HG03565 (cell line): Measurements from ENCODE around the gene MAST3.

Source experiments
- ATAC-seq: cut with Tn5 transposase; IDR thresholded peaks from one replicate; pipeline ENCODE4 v1.9.1; 2021; ENCODE audit warnings: mild to moderate bottlenecking, moderate library complexity; ENCODE audit not compliant: unreplicated experiment

Gene MAST3

DNA sequence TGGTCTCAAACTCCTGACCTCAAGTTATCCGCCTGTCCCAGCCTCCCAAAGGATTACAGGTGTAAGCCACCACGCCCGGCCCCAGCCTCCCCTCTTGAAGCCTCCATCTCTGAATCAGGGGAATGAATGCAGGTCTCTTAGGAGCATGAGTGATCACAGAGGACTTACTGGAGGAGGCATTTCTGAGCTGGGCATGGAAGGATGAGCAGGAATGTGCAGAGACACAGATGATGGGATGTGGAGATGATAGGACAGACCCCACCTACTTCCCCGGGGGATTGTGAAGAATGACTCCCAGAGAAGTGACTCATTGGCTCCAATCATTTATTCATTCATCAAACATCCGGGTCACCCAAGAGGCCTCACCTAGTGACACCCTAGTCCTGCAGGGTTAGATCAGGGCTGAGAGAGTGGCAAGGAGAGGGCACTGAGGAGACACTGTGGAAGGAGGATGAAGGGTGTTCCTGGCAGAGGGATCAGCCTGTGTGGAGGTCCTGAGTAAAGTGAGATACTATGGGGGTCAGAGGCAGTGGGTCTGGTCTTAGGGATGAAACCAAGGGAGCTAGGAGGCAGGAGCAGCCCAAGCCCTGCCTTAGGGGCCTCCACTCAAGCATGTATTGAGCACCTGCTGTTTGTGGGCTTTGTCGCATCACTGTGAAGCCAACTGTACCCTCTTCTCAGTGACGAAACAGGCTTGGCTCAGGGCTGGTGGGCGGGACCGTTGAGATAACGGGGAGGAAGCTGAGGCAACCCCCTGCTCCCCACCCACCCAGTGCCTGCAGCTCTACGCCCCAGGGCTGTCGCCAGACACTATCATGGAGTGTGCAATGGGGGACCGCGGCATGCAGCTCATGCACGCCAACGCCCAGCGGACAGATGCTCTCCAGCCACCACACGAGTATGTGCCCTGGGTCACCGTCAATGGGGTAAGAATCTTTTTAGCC lies 79.1 kb downstream of the MAST3 start:
- no peak for ATAC-seq

DNA sequence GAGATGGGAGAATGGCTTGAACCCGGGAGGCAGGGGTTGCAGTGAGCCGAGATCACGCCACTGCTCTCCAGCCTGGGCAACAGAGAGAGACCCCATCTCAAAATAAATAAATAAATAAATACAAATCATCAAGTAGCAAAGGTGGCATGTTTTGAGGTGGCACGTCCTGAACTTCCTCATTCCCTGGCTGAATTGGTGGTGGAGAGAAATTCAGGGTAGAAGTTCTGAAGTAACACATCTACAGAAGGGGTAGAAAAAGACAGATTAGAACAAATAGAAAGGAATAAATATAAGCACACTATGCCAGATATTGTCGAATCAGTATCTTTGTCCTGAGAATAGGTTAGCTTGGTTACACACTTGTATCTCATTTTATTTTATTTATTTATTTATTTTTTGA lies 82.4 kb downstream of the MAST3 start:
- no peak for ATAC-seq

DNA sequence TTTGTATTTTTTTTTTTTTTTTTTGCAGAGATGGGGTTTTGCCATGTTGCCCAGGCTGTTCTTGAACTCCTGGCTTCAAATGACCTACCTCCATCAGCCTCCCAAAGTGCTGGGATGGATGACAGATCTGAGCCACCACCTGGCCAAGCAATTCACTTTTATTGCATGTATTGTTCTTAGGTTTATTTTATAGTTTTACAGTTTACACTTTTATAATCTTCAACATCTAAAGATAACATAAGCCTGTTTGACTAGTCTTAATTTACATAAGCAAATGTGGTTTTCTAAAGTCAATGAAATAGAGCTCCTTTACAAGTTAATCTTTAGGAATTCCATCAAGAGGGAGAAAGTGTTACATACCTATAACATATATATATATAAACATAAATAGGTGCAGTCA lies 86.0 kb downstream of the MAST3 start:
- ATAC-seq, result no peak

DNA sequence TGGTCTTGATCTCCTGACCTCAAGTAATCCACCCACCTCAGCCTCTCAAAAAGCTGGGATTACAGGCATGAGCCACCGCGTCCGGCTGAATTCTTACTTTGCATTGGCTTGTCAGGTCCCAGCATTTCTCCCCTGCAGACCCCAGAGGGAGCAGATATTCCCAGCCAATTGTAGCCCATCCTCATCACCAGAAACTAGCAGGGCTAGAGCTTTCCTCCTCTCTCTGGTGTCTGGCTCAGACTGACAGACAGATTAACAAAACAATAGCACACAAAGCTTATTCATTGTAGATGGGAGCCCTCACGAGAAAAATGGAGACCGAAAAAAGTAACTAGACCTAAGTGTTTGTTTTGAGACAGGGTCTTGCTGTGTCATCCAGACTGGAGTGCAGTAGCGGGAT lies 88.0 kb downstream of the MAST3 start:
- no peak for ATAC-seq

DNA sequence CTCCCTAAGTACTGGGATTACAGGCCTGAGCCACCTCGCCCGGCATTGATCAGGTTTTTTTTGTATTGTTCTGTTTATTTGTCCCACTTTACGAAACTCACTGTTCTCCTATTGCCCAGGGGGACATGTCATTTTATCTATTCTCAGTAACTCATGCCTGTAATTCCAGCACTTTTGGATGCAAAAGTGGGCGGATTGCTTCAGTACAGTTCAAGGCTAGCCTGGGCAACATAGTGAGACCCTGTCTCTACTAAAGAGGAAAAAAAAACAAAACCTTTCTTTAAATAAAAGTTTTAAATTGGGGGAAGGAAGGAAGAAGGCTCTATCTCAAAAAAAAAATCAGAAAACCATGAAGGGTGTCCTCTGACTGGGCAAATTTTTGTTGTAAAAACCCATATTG lies 92.7 kb downstream of the MAST3 start:
- no peak for ATAC-seq

DNA sequence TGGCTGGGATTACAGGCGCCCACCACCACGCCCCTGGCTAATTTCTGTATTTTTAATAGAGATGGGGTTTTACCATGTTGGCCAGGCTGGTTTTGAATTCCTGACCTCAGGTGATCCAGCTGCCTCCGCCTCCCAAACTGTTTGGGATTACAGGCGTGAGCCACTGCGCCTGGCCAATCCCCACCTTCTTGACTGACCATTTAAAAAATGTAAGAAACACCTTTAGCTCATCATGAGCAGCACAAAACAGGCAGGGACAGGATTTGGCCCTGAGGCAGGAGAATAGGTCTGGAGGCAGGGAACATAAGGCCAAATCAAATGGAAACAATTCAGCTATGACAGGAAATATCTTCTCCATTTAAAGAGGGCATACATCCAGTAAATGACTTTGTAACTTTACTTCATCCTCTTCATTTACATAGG lies 94.1 kb downstream of the MAST3 start:
- no peak for ATAC-seq

DNA sequence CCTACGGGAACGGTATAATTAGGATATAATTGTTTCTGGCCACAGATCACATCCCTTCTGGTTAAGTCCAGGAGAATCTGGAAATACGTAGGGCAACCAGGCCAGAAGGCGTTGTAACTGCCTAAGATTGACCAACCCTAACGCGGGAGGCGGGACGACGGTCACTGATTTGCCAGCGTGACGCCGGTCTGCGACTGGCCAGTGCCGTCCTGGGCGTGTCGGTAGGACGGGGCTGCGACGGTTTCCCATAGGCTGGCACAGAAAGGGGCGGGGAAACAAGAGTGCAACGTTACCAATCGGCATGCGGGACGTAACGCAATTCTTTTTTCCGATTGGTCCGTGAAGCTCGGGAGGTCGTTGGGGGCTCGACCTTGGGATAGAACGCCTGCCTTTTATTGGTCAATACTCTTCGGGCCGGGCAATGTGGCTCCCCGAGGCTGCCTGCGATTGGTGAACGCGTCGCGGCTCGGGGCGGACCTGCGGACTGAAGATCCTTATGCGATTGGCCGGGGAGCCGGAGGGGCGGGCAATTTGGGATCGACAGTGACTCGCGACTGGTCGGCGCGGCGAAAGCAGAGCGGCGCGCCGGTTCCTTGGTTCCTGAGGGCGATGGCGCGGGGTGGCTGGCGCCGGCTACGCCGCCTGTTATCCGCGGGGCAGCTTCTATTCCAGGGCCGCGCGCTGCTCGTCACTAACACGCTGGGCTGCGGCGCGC lies 95.3 kb downstream of the MAST3 start, which contains the start of gene MPV17L2:
Gene MPV17L2 (plus strand): TSS at position 546 of the 715 bp plus-strand sequence. CDS start 64 bp downstream, at position 610.
- ATAC-seq, result peak; percentile 68

DNA sequence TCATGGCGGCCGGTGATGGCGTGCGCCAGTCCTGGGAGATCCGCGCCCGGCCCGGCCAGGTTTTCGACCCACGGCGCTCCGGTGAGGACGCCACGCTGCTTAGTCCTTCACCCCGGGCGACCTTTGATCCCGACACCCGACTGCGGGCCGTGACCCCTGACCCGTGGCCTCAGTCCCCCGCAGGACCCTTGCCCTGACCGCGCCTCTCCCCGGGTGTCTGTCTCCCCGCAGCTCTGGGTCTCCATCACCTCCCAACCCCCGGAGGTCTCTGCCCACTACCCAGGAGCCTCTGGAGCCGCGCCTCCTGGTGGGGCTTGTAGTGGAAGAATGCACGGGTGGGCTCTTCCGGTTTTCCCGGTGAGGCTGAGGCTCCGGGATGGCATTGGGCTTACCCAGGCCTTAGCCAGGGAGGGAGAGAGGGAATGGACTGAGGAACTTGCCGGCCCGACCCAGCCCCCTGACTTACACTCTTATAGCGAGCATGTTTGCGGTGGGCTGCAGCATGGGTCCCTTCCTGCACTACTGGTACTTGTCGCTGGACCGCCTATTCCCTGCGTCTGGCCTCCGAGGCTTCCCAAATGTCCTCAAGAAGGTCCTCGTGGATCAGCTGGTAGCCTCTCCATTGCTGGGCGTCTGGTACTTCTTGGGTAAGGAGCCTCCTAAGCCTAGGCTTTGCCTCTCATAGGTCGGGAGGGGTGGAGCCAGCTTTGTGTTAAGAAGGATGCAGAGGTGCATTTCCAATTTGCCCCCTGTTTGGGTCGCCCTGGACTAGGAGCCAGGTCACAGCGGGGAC lies 96.0 kb downstream of the MAST3 start:
- no peak for ATAC-seq

DNA sequence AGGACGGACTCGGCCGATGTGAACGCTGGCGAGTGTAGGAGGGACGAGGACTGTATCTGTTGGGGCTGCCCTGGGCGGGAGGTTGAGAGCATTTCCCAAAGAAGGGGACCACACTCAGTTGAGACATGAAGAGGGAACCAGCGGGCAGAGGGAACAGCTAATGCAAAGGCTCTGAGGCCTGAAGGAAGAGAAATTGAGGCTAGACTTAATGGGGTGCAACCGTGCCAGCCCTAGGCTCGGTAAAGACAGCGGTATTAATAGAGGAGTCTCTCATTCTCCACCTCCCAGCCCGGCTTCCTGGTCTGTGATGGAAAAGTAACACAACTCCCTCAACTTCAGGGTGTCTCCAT lies 96.6 kb downstream of the MAST3 start:
- ATAC-seq, result no peak

DNA sequence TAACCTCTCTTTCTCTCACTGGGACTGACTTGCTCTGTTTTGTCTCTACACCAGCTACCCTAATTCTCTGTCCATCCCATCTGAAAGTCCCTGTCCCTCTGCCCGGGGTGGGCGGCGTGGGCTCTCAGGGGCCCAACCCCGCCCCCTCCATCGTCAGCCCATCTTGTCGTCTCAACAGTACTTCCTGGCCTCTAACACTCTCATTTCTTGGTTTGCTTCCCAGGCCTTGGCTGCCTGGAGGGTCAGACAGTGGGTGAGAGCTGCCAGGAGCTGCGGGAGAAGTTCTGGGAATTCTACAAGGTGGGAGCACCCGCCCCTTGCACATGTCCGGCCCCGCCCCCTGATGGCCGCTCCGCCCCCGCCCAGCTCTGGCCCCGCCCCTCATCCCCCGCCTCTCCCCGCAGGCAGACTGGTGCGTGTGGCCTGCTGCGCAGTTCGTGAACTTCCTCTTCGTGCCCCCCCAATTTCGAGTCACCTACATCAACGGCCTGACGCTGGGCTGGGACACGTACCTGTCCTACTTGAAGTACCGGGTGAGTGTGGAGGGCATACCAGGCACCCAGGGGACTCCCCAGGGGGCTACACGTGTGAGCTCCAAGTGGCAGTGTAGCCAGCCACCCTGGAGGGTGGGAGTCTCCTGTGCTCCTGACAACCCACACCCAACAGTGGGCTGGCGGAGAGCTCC lies 97.1 kb downstream of the MAST3 start:
- no peak for ATAC-seq

DNA sequence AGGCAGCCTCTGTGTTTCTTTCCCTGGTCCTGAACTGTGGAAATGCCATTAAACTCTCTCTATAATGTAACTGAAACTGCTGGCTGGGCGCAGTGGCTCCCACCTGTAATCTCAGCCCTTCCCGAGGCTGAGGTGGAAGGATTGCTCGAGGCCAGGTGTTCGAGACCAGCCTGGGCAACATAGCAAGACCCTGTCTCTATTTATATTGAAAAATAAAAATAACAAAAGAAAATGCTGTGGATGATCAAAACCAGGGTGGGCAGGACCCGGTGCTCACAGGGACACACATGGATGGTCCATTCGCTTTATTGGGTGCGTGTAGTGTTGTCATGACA lies 98.9 kb downstream of the MAST3 start:
- ATAC-seq, result no peak

DNA sequence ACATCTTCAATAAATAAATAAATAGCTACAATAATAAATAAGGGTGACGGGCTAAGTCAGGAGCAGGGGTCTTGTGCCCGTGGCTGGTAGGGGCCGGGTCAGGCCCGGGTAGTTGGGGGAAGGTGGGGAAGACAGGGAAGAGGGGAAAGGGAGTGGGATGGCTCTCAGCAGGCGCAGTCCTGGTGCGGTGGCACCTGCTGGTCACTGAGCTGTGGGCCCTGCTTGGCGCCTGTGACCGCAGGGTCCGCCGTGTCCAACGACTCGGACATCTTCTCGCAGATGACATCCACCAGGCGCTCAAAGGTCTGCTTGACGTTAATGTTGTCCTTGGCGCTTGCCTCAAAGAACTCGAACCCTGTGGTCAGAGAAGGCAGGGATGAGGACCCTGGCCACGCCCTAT lies 99.7 kb downstream of the MAST3 start:
- no peak for ATAC-seq

DNA sequence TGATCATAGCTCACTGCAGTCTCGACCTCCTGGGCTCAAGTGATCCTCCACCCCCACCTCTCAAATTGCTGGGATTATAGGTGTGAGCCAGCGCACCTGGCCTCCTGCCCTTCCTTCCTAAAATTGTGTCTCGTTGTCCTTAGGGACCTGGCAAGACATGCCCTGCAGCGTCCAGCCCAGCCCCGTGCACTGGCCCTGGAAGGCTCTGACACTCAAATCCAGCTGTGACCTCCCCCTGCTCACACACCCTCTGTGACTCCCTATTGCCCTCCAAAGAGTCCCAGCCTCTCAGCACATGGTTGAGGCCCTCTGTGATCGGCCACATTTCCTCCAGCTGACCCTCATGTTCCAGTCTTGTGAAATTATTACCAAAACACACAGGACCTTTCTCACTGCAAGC lies 100.4 kb downstream of the MAST3 start:
- no peak for ATAC-seq

DNA sequence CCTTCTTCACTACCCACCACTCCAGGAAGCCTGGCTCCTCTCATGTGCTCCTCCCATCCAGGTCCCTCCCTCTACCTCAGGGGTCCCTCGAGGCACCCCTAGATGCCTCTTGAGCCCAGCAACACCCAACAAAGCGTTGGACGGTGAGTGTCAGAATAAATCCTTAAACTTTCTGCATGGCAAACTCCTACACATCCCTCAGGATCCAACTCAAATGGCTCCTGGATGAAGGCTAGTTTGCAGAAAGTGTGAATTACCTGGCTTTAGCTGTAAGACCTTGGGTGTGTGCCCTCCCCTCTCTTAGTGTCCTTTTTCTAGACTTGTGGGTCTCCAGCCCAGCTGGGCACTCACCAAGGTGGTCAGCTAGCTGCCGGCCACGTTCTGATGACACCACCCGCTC lies 100.8 kb downstream of the MAST3 start:
- ATAC-seq, result no peak
